Measurements from ENCODE around the gene GNPTG. TPM values are rescaled to one million over a fixed set of nuclear protein-coding genes. Genes with fewer than 3 reads are reported as not detected.

GNPTG gene
- polyA plus RNA-seq, 1 of the 3 experiments (the other 2 are of a cell fraction) = 113 TPM

DNA sequence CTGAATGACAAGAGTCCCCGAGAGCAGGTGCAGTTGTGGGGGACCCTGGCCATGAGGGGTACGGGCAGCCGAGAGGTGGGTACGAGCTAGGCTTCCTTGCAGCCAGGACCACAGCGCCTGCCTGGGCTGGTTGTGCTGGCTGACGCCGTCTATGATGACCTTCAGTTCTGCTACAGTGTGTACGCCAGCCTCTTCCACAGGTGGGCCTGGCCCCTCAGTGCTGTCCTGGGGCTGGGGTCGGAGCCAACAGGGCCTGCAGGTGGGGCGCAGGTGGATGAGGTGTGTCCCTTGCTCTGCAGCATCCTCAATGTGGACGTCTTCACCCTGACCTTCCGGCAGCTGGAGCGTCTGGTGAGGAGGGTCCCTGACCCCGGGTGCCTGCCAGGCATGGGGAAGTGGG, 7.2 kb upstream of the GNPTG start:
- H3K4me1 ChIP-seq (ENCODE audit: control insufficient read depth in 1 of 2, insufficient read depth in 2 of 2, low read depth in 1 of 2, low read length in 1 of 2) = peaks cover 0 to 18% of the 10 kb centered on the region in 2 experiments; a peak in 1 of 4 replicates
- CTCF ChIA-PET = interaction anchor here (1.0 to 2.6 kb wide), 5 partner anchors 11 to 36 kb away, joined by 3 to 9 read pairs (median 4); partner anchors contain the start of gene BAIAP3
- TF ChIP-seq FOSL2 (IDR thresholded peaks at IDR 0.05; ENCODE audit: borderline replicate concordance, low read depth) (no peak), POLR2AphosphoS5 (IDR thresholded peaks at IDR 0.05; ENCODE audit: low read depth, low read length) (no peak), RCOR1 (IDR thresholded peaks at IDR 0.05; ENCODE audit: low read length) (no peak), TEAD4 (IDR thresholded peaks at IDR 0.05; ENCODE audit: borderline replicate concordance, insufficient read depth) (no peak)
- TF ChIP-seq, protein P1, sequence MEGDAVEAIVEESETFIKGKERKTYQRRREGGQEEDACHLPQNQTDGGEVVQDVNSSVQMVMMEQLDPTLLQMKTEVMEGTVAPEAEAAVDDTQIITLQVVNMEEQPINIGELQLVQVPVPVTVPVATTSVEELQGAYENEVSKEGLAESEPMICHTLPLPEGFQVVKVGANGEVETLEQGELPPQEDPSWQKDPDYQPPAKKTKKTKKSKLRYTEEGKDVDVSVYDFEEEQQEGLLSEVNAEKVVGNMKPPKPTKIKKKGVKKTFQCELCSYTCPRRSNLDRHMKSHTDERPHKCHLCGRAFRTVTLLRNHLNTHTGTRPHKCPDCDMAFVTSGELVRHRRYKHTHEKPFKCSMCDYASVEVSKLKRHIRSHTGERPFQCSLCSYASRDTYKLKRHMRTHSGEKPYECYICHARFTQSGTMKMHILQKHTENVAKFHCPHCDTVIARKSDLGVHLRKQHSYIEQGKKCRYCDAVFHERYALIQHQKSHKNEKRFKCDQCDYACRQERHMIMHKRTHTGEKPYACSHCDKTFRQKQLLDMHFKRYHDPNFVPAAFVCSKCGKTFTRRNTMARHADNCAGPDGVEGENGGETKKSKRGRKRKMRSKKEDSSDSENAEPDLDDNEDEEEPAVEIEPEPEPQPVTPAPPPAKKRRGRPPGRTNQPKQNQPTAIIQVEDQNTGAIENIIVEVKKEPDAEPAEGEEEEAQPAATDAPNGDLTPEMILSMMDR (IDR thresholded peaks at IDR 0.05) = no peak
- TF ChIP-seq, protein P2, sequence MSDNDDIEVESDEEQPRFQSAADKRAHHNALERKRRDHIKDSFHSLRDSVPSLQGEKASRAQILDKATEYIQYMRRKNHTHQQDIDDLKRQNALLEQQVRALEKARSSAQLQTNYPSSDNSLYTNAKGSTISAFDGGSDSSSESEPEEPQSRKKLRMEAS (IDR thresholded peaks at IDR 0.05; ENCODE audit: low read depth) = no peak

DNA sequence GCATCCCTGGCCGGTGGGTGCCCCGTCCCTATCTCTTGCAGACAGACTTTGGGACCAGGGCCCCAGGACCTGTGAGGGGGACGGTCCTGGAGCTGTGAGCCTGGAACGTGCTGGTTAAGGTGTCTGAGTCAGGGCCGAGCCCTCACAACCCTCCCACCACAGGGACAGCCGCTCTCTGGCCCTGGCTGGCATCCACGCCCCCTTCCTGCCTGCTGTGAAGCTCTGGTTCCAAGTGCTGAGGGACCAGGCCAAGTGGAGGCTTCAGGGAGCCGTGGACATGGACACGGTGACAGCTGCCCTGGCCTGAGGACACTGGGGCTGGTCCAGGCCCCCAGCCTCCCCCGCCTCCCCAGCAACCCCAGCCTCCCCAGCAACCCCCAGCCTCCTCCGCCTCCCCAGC, 6.6 kb upstream of the GNPTG start:
- Histone ChIP-seq H3K9me2 (no peaks in the 10 kb centered on the region), H3K9me3 (no peaks in the 10 kb centered on the region), H3K79me2 (ENCODE audit: insufficient read depth) (peaks cover 2% of the 10 kb centered on the region; the same call in 1 of the 2 replicates), H3K9ac (no peak overlapping the region), H2AFZ (ENCODE audit: low read depth) (no peak overlapping the region), H3K4me1 (ENCODE audit: control insufficient read depth in 1 of 2, insufficient read depth in 2 of 2, low read depth in 1 of 2, low read length in 1 of 2) (peaks cover 0 to 18% of the 10 kb centered on the region in 2 experiments; a peak in 1 of 4 replicates), H4K20me1 (ENCODE audit: insufficient read depth) (no peaks in the 10 kb centered on the region), H3K36me3 (replicated peaks in 1 of 2; ENCODE audit: control insufficient read depth in 1 of 2, insufficient read depth in 2 of 2, low read length in 1 of 2) (peaks cover 0 to 19% of the 10 kb centered on the region in 2 experiments), H3F3A (replicated peaks; ENCODE audit: insufficient read depth) (no peaks in the 10 kb centered on the region), H3K4me3 (ENCODE audit: low read depth in 2 of 2, low read length in 1 of 2) (no peak overlapping the region), H3K27me3 (ENCODE audit: insufficient read depth) (peaks cover 15% of the 10 kb centered on the region), H3K4me2 (no peak overlapping the region), H3K27ac (ENCODE audit: low read depth in 2 of 2, low read length in 1 of 2) (no peak overlapping the region)
- TF ChIP-seq NRF1 (IDR thresholded peaks at IDR 0.05; ENCODE audit: low read depth, low read length) (no peak), JUND (IDR thresholded peaks at IDR 0.05) (no peak), FOSL2 (IDR thresholded peaks at IDR 0.05; ENCODE audit: borderline replicate concordance, low read depth) (no peak), ELF1 (IDR thresholded peaks at IDR 0.05) (no peak), GATA2 (CRISPR knock-in tag; IDR thresholded peaks at IDR 0.05) (no peak), SMC3 (IDR thresholded peaks at IDR 0.05; ENCODE audit: low read depth, low read length) (no peak)
- TF ChIP-seq, protein P3, sequence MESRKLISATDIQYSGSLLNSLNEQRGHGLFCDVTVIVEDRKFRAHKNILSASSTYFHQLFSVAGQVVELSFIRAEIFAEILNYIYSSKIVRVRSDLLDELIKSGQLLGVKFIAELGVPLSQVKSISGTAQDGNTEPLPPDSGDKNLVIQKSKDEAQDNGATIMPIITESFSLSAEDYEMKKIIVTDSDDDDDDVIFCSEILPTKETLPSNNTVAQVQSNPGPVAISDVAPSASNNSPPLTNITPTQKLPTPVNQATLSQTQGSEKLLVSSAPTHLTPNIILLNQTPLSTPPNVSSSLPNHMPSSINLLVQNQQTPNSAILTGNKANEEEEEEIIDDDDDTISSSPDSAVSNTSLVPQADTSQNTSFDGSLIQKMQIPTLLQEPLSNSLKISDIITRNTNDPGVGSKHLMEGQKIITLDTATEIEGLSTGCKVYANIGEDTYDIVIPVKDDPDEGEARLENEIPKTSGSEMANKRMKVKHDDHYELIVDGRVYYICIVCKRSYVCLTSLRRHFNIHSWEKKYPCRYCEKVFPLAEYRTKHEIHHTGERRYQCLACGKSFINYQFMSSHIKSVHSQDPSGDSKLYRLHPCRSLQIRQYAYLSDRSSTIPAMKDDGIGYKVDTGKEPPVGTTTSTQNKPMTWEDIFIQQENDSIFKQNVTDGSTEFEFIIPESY (IDR thresholded peaks at IDR 0.05; ENCODE audit: borderline replicate concordance, low read depth) = no peak
- TF ChIP-seq, protein P4, sequence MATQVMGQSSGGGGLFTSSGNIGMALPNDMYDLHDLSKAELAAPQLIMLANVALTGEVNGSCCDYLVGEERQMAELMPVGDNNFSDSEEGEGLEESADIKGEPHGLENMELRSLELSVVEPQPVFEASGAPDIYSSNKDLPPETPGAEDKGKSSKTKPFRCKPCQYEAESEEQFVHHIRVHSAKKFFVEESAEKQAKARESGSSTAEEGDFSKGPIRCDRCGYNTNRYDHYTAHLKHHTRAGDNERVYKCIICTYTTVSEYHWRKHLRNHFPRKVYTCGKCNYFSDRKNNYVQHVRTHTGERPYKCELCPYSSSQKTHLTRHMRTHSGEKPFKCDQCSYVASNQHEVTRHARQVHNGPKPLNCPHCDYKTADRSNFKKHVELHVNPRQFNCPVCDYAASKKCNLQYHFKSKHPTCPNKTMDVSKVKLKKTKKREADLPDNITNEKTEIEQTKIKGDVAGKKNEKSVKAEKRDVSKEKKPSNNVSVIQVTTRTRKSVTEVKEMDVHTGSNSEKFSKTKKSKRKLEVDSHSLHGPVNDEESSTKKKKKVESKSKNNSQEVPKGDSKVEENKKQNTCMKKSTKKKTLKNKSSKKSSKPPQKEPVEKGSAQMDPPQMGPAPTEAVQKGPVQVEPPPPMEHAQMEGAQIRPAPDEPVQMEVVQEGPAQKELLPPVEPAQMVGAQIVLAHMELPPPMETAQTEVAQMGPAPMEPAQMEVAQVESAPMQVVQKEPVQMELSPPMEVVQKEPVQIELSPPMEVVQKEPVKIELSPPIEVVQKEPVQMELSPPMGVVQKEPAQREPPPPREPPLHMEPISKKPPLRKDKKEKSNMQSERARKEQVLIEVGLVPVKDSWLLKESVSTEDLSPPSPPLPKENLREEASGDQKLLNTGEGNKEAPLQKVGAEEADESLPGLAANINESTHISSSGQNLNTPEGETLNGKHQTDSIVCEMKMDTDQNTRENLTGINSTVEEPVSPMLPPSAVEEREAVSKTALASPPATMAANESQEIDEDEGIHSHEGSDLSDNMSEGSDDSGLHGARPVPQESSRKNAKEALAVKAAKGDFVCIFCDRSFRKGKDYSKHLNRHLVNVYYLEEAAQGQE (IDR thresholded peaks at IDR 0.05; ENCODE audit: low read depth, low read length) = no peak
- TF ChIP-seq, protein P5, sequence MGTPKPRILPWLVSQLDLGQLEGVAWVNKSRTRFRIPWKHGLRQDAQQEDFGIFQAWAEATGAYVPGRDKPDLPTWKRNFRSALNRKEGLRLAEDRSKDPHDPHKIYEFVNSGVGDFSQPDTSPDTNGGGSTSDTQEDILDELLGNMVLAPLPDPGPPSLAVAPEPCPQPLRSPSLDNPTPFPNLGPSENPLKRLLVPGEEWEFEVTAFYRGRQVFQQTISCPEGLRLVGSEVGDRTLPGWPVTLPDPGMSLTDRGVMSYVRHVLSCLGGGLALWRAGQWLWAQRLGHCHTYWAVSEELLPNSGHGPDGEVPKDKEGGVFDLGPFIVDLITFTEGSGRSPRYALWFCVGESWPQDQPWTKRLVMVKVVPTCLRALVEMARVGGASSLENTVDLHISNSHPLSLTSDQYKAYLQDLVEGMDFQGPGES (IDR thresholded peaks at IDR 0.05; ENCODE audit: low read depth, low read length) = no peak
- TF ChIP-seq, protein P2 (IDR thresholded peaks at IDR 0.05; ENCODE audit: low read depth) = no peak
- 51% methylated on average over 5 of the region's 11 CpGs for WGBS (ENCODE audit: low lambda C conversion rate)
- CTCF ChIA-PET = interaction anchor here (1.0 to 2.6 kb wide), 4 partner anchors 12 to 18 kb away, joined by 3 to 9 read pairs (median 4); partner anchors contain the start of gene BAIAP3
- DNase-seq = no peak
- POLR2A ChIA-PET = interaction anchor here (1.1 to 1.3 kb wide), 2 partner anchors 9 to 76 kb away, joined by 3 to 4 read pairs; partner anchors contain the start of gene UQCC4

More for the DNA sequence above, 7.2 kb upstream of the GNPTG start:
- no peak overlapping the region for H3K4me3 ChIP-seq (ENCODE audit: low read depth in 2 of 2, low read length in 1 of 2)
- no peaks in the 10 kb centered on the region for H3F3A ChIP-seq (replicated peaks; ENCODE audit: insufficient read depth)
- H2AFZ ChIP-seq (ENCODE audit: low read depth) = no peak overlapping the region
- H3K9me2 ChIP-seq = no peaks in the 10 kb centered on the region
- peaks cover 15% of the 10 kb centered on the region for H3K27me3 ChIP-seq (ENCODE audit: insufficient read depth)
- H4K20me1 ChIP-seq (ENCODE audit: insufficient read depth) = no peaks in the 10 kb centered on the region
- H3K9me3 ChIP-seq = no peaks in the 10 kb centered on the region
- no peak for DNase-seq
- no peak overlapping the region for H3K9ac ChIP-seq
- no peaks in the 10 kb centered on the region for H3K79me2 ChIP-seq (ENCODE audit: insufficient read depth)
- POLR2A ChIA-PET = interaction anchor here (1.3 kb wide), 1 partner anchor 76 kb away, joined by 4 read pairs; the partner anchor contains the start of gene UQCC4
- peaks cover 0 to 17% of the 10 kb centered on the region in 2 experiments for H3K36me3 ChIP-seq (replicated peaks in 1 of 2; ENCODE audit: control insufficient read depth in 1 of 2, insufficient read depth in 2 of 2, low read length in 1 of 2)
- WGBS (ENCODE audit: low lambda C conversion rate) = 59% methylated on average over 10 of the region's 14 CpGs
- no peak overlapping the region for H3K4me2 ChIP-seq
- H3K27ac ChIP-seq (ENCODE audit: low read depth in 2 of 2, low read length in 1 of 2) = no peak overlapping the region
